SK-N-SH treated with all-trans-retinoic acid at 6 μM for 48 hours (cell line): Measurements from ENCODE around the gene SPATA46.

Experiments
- ATAC-seq: fragments of 200-7000 bp; cut with Tn5 transposase; 3 replicates; pipeline ENCODE4 v1.9.1; 2020; ENCODE audit warnings: mild to moderate bottlenecking, moderate library complexity
- ARNTL ChIP-seq: fragments of 450-650 bp; formaldehyde crosslinking; IDR thresholded peaks from 2 replicates; pipeline ENCODE4 v1.5.0; 2020; ENCODE audit warnings: low read depth, mild to moderate bottlenecking, moderate library complexity, borderline replicate concordance
- BACH2 ChIP-seq: fragments of 250-450 bp; sonication (Bioruptor Pico); IDR thresholded peaks from 2 replicates; pipeline ENCODE4 v1.9.0; 2021; ENCODE audit warnings: mild to moderate bottlenecking, borderline replicate concordance
- CSDC2 ChIP-seq: fragments of 250-450 bp; sonication (Bioruptor Pico); IDR thresholded peaks from 2 replicates; pipeline ENCODE4 v1.5.0; 2020; ENCODE audit warnings: mild to moderate bottlenecking, moderate library complexity
- ESRRG ChIP-seq: fragments of 250-450 bp; sonication (Bioruptor Pico); IDR thresholded peaks from 2 replicates; pipeline ENCODE4 v1.6.1; 2021; ENCODE audit warnings: mild to moderate bottlenecking
- GLIS3 ChIP-seq: fragments of 250-450 bp; sonication (Bioruptor Pico); IDR thresholded peaks from 2 replicates; pipeline ENCODE4 v1.5.0; 2020; ENCODE audit warnings: mild to moderate bottlenecking, moderate library complexity
- ISL1 ChIP-seq: fragments of 250-450 bp; sonication (Bioruptor Pico); IDR thresholded peaks from 2 replicates; pipeline ENCODE4 v2.1.2; 2022; ENCODE audit warnings: mild to moderate bottlenecking, moderate library complexity
- OSR1 ChIP-seq: fragments of 250-450 bp; sonication (Bioruptor Pico); IDR thresholded peaks from 2 replicates; pipeline ENCODE4 v1.8.0; 2022; ENCODE audit warnings: moderate library complexity, mild to moderate bottlenecking, inconsistent platforms
- PPARA ChIP-seq: fragments of 250-450 bp; sonication (Bioruptor Pico); IDR thresholded peaks from 2 replicates; pipeline ENCODE4 v1.5.0; 2020; ENCODE audit warnings: mild to moderate bottlenecking, borderline replicate concordance
- RARB ChIP-seq: fragments of 250-450 bp; sonication (Bioruptor Pico); IDR thresholded peaks from 2 replicates; pipeline ENCODE4 v1.8.0; 2021; ENCODE audit warnings: mild to moderate bottlenecking, moderate library complexity
- SNAI2 ChIP-seq: fragments of 250-450 bp; sonication (Bioruptor Pico); IDR thresholded peaks from 2 replicates; pipeline ENCODE4 v1.5.0; 2020; ENCODE audit warnings: mild to moderate bottlenecking, moderate library complexity
- TCF4 ChIP-seq: fragments of 250-450 bp; sonication (Bioruptor Pico); IDR thresholded peaks from 2 replicates; pipeline ENCODE4 v1.8.0; 2021; ENCODE audit warnings: mild to moderate bottlenecking, moderate library complexity, borderline replicate concordance
- TOX ChIP-seq: fragments of 250-450 bp; sonication (Bioruptor Pico); IDR thresholded peaks from 2 replicates; pipeline ENCODE4 v1.8.0; 2021; ENCODE audit warnings: mild to moderate bottlenecking, moderate library complexity, borderline replicate concordance
- ZC3H10 ChIP-seq: fragments of 250-450 bp; sonication (Bioruptor Pico); IDR thresholded peaks from 2 replicates; pipeline ENCODE4 v1.5.1; 2021; ENCODE audit warnings: mild to moderate bottlenecking, moderate library complexity
- ZFP3 ChIP-seq: fragments of 250-450 bp; sonication (Bioruptor Pico); IDR thresholded peaks from 2 replicates; pipeline ENCODE4 v1.5.0; 2020; ENCODE audit warnings: mild to moderate bottlenecking, moderate library complexity
- ZFP30 ChIP-seq: fragments of 450-650 bp; formaldehyde crosslinking; IDR thresholded peaks from 2 replicates; pipeline ENCODE4 v1.5.0; 2022; ENCODE audit warnings: mild to moderate bottlenecking, moderate library complexity
- ZNF565 ChIP-seq: fragments of 450-650 bp; formaldehyde crosslinking; conservative IDR thresholded peaks from 2 replicates; pipeline ENCODE4 v1.5.0; 2020; ENCODE audit warnings: low read depth, mild to moderate bottlenecking, moderate library complexity
- ZNF70 ChIP-seq: fragments of 450-650 bp; formaldehyde crosslinking; IDR thresholded peaks from 2 replicates; pipeline ENCODE4 v1.5.0; 2020; ENCODE audit warnings: mild to moderate bottlenecking, moderate library complexity
- ZNF8 ChIP-seq: fragments of 450-650 bp; formaldehyde crosslinking; IDR thresholded peaks from 2 replicates; pipeline ENCODE4 v1.5.0; 2020; ENCODE audit warnings: mild to moderate bottlenecking, moderate library complexity
- TF ChIP-seq, protein P1 (sequence below): fragments of 250-450 bp; sonication (Bioruptor Pico); IDR thresholded peaks from 2 replicates; pipeline ENCODE4 v1.8.0; 2020; ENCODE audit warnings: mild to moderate bottlenecking, moderate library complexity, borderline replicate concordance
- TF ChIP-seq, protein P2 (sequence below): fragments of 250-450 bp; sonication (Bioruptor Pico); IDR thresholded peaks from 2 replicates; pipeline ENCODE4 v1.5.1; 2020; ENCODE audit warnings: low read depth, mild to moderate bottlenecking, moderate library complexity
- TF ChIP-seq, protein P3 (sequence below): fragments of 250-450 bp; sonication (Bioruptor Pico); IDR thresholded peaks from 2 replicates; pipeline ENCODE4 v1.5.1; 2021; ENCODE audit warnings: mild to moderate bottlenecking, moderate library complexity
- TF ChIP-seq, protein P4 (sequence below): fragments of 250-450 bp; sonication (Bioruptor Pico); IDR thresholded peaks from 2 replicates; pipeline ENCODE4 v1.8.0; 2021; ENCODE audit warnings: low read depth, mild to moderate bottlenecking, moderate library complexity, borderline replicate concordance

The SPATA46 gene

DNA sequence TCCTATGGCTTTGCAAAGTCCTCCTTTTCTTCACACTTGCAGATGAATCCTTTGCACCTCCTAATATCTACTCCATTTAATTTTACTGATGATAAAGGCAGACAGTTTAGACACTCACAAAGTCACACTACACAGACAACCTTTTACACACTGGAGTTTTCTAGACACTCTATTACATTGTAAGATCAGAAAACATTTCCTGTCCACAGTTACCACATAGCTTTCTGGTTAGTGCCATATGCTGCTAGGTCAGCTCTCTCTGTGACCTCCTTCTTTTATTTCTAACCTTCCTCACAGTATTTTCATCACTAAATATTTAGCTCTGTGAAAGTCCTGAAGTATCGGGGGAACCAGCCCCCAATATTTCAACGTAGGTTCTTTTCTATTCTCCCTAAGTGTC, 30.2 kb upstream of the SPATA46 start:
- TF ChIP-seq, protein P1, sequence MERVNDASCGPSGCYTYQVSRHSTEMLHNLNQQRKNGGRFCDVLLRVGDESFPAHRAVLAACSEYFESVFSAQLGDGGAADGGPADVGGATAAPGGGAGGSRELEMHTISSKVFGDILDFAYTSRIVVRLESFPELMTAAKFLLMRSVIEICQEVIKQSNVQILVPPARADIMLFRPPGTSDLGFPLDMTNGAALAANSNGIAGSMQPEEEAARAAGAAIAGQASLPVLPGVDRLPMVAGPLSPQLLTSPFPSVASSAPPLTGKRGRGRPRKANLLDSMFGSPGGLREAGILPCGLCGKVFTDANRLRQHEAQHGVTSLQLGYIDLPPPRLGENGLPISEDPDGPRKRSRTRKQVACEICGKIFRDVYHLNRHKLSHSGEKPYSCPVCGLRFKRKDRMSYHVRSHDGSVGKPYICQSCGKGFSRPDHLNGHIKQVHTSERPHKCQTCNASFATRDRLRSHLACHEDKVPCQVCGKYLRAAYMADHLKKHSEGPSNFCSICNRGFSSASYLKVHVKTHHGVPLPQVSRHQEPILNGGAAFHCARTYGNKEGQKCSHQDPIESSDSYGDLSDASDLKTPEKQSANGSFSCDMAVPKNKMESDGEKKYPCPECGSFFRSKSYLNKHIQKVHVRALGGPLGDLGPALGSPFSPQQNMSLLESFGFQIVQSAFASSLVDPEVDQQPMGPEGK (CRISPR knock-in tag) = no peak
- TF ChIP-seq ISL1 = no peak
- no peak for TF ChIP-seq OSR1
- no peak for TF ChIP-seq ZFP3 (CRISPR knock-in tag)
- no peak for TF ChIP-seq BACH2 (CRISPR knock-in tag)
- no peak for TF ChIP-seq SNAI2
- no peak for TF ChIP-seq CSDC2
- TF ChIP-seq TCF4 (CRISPR knock-in tag) = no peak
- ATAC-seq = no peak

DNA sequence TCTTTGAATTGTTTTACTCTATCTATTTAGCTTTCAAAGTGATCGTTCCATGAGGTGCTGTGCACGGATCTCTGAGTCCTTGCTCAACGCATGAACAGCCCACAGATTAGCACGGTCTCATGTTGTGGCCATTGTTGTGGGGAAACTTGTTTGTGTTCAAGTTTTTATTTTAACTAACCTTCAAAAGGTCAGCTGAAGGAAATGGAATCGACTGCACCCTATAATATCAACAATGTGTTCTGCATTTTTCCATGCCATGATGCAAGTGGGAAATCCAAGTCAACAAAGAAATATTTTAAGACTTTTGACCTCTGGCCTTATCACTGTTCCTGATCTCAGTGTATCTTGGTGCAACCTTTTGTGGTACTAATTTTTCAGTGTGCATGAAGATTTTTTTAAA, 29.1 kb upstream of the SPATA46 start:
- TF ChIP-seq GLIS3 (CRISPR knock-in tag) (no peak), RARB (CRISPR knock-in tag) (no peak), TOX (CRISPR knock-in tag) (no peak), PPARA (no peak), TCF4 (CRISPR knock-in tag) (no peak), OSR1 (no peak), ESRRG (no peak), ARNTL (CRISPR knock-in tag) (no peak), ZFP3 (CRISPR knock-in tag) (no peak), ZNF8 (no peak), ZNF70 (no peak), BACH2 (CRISPR knock-in tag) (no peak), ZFP30 (CRISPR knock-in tag) (no peak), CSDC2 (no peak)
- TF ChIP-seq, protein P2, sequence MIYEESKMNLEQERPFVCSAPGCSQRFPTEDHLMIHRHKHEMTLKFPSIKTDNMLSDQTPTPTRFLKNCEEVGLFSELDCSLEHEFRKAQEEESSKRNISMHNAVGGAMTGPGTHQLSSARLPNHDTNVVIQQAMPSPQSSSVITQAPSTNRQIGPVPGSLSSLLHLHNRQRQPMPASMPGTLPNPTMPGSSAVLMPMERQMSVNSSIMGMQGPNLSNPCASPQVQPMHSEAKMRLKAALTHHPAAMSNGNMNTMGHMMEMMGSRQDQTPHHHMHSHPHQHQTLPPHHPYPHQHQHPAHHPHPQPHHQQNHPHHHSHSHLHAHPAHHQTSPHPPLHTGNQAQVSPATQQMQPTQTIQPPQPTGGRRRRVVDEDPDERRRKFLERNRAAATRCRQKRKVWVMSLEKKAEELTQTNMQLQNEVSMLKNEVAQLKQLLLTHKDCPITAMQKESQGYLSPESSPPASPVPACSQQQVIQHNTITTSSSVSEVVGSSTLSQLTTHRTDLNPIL (CRISPR knock-in tag) = no peak
- TF ChIP-seq, protein P3, sequence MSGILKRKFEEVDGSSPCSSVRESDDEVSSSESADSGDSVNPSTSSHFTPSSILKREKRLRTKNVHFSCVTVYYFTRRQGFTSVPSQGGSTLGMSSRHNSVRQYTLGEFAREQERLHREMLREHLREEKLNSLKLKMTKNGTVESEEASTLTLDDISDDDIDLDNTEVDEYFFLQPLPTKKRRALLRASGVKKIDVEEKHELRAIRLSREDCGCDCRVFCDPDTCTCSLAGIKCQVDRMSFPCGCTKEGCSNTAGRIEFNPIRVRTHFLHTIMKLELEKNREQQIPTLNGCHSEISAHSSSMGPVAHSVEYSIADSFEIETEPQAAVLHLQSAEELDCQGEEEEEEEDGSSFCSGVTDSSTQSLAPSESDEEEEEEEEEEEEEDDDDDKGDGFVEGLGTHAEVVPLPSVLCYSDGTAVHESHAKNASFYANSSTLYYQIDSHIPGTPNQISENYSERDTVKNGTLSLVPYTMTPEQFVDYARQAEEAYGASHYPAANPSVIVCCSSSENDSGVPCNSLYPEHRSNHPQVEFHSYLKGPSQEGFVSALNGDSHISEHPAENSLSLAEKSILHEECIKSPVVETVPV (CRISPR knock-in tag) = no peak

DNA sequence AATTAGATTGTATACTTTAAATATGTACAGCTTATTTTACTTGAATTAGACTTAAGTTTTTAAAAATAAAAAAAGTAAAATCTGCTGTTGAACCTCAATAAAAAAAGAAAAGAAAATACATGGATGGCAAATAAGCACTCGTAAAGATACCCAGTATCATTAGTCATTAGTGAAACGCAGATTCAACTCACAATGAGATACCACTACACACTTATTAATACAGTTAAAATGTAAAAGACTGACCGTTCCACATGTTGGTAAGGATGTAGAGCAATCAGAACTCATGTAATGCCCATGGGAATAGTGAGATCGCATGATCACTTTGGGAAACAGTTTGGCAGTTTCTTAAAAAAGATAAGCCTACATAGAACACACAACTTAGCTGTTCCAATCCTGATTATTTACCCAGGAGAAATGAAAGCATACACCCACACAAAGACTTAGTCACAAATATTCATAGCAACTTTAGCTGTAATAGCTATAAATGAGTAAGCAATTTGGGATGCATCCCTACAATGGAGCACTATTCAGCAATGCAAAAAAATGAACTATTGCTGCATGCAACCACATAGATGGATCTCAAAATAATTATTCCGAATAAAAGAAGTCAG, 28.0 kb upstream of the SPATA46 start:
- peak; percentile 21; the same call in 1 of the 3 replicates for ATAC-seq
- no peak for TF ChIP-seq ZFP30 (CRISPR knock-in tag)
- TF ChIP-seq BACH2 (CRISPR knock-in tag) = no peak
- TF ChIP-seq TOX (CRISPR knock-in tag) = no peak
- no peak for TF ChIP-seq TCF4 (CRISPR knock-in tag)
- no peak for TF ChIP-seq GLIS3 (CRISPR knock-in tag)
- TF ChIP-seq ESRRG = no peak
- TF ChIP-seq SNAI2 = no peak
- TF ChIP-seq ZNF565 (CRISPR knock-in tag) = no peak
- no peak for TF ChIP-seq ZFP3 (CRISPR knock-in tag)

More for the DNA sequence above, 29.1 kb upstream of the SPATA46 start:
- no peak for ATAC-seq

DNA sequence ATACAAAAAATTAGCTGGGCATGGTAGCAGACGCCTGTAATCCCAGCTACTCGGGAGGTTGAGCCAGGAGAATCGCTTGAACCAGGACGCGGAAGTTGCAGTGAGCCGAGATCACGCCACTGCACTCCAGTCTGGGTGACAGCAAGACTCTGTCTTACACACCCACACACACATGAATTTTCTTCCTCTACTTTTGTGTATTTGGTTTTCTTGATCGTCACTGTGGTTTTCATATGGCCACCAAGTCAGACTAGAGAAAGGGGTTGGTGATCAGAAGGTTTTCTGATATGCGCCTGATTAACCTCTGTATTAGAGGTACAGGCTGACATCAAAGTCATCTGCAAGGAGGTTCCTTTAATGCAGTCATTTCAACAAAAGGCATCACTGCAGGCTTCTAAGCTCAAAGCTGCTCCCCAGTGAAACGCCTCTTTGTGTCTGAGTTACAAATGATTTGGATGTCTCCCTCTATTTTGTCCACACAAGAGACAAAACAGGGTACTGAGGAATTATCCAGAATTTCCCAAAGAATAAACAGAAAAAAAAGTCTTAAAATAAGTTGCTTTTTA, 24.2 kb upstream of the SPATA46 start:
- TF ChIP-seq, protein P2 (CRISPR knock-in tag) = no peak
- TF ChIP-seq ARNTL (CRISPR knock-in tag) = no peak
- TF ChIP-seq TCF4 (CRISPR knock-in tag) = no peak
- no peak for TF ChIP-seq ZNF8
- TF ChIP-seq PPARA = no peak
- TF ChIP-seq, protein P3 (CRISPR knock-in tag) = no peak
- TF ChIP-seq ZC3H10 (CRISPR knock-in tag) = no peak
- no peak for TF ChIP-seq OSR1
- no peak for TF ChIP-seq GLIS3 (CRISPR knock-in tag)
- TF ChIP-seq, protein P4, sequence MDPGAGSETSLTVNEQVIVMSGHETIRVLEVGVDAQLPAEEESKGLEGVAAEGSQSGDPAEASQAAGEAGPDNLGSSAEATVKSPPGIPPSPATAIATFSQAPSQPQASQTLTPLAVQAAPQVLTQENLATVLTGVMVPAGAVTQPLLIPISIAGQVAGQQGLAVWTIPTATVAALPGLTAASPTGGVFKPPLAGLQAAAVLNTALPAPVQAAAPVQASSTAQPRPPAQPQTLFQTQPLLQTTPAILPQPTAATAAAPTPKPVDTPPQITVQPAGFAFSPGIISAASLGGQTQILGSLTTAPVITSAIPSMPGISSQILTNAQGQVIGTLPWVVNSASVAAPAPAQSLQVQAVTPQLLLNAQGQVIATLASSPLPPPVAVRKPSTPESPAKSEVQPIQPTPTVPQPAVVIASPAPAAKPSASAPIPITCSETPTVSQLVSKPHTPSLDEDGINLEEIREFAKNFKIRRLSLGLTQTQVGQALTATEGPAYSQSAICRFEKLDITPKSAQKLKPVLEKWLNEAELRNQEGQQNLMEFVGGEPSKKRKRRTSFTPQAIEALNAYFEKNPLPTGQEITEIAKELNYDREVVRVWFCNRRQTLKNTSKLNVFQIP (CRISPR knock-in tag) = no peak
- TF ChIP-seq BACH2 (CRISPR knock-in tag) = no peak
- no peak for TF ChIP-seq RARB (CRISPR knock-in tag)
- TF ChIP-seq ZNF70 = no peak
- no peak for TF ChIP-seq ZFP30 (CRISPR knock-in tag)
- no peak for TF ChIP-seq ESRRG
- TF ChIP-seq, protein P1 (CRISPR knock-in tag) = no peak
- no peak for ATAC-seq
